GM10248 (cell line): ENCODE results near the gene KCNQ1.

Experiments
- CTCF ChIA-PET: fragments of 300-600 bp; sonication (Branson Sonifier 250); formaldehyde crosslinking; extraction: SDS; loops from one replicate; lab custom pipeline; 2021; ENCODE audit warnings: antibody characterized with exemption; lab: Yijun Ruan, JAX
- POLR2A ChIA-PET: fragments of 350-650 bp; sonication (Branson Sonifier 250); formaldehyde crosslinking; extraction: SDS; loops from one replicate; lab custom pipeline; 2020; ENCODE audit warnings: antibody characterized with exemption; lab: Yijun Ruan, JAX
- DNase-seq: peaks from one replicate; pipeline ENCODE4 v3.0.0; 2012; ENCODE audit errors: extremely low spot score
- CTCF ChIP-seq: IDR thresholded peaks from 2 replicates; pipeline ENCODE4 v1.5.1; 2012; ENCODE audit warnings: mild to moderate bottlenecking, low read depth; ENCODE audit errors: extremely low read depth, missing control alignments, control extremely low read depth

KCNQ1 gene

GRCh38 chr11:2699531-2700414 is 255.0 kb downstream of the KCNQ1 start, which contains the start of gene KCNQ1OT1:
Gene KCNQ1OT1, minus strand, starts transcription at chr11:2699994.
- ChIA-PET POLR2A (interaction anchor here (0.5 to 1.0 kb wide), 9 partner anchors 9 to 1358 kb away, joined by 3 to 10 read pairs (median 4); no protein-coding TSS in a partner anchor), CTCF (no interaction called here)
- TF ChIP-seq CTCF = peak; percentile 6
- peak; percentile 95 for DNase-seq

- TF ChIP-seq CTCF = no peak
- ChIA-PET POLR2A (interaction anchor here (0.5 to 1.0 kb wide), 9 partner anchors 10 to 1357 kb away, joined by 3 to 10 read pairs (median 4); no protein-coding TSS in a partner anchor), CTCF (no interaction called here)
- DNase-seq = peak; percentile 62
Measured at GRCh38 chr11:2700415-2701211, 255.8 kb downstream of the KCNQ1 start.

- DNase-seq = no peak
- CTCF ChIA-PET = interaction anchor here (1.3 kb wide), 1 partner anchor 13 kb away, joined by 3 read pairs; no protein-coding TSS in a partner anchor
- POLR2A ChIA-PET = no interaction called here
- TF ChIP-seq CTCF = no peak
Measured at GRCh38 chr11:2701230-2701629, 256.4 kb downstream of the KCNQ1 start.

GRCh38 chr11:2701898-2702434 is 257.2 kb downstream of the KCNQ1 start:
- no peak for DNase-seq
- POLR2A ChIA-PET = no interaction called here
- CTCF ChIA-PET = interaction anchor here (1.3 to 1.8 kb wide), 2 partner anchors 13 kb away, joined by 3 read pairs; no protein-coding TSS in a partner anchor
- no peak for TF ChIP-seq CTCF

- no peak for TF ChIP-seq CTCF
- CTCF ChIA-PET = interaction anchor here (1.0 to 1.8 kb wide), 3 partner anchors 12 to 26 kb away, joined by 3 read pairs; no protein-coding TSS in a partner anchor
- DNase-seq = no peak
- POLR2A ChIA-PET = interaction anchor here (0.6 kb wide), 1 partner anchor 170 kb away, joined by 6 read pairs; no protein-coding TSS in a partner anchor
Measured at GRCh38 chr11:2702771-2703362, 258.1 kb downstream of the KCNQ1 start.
